K562 (cell line): ENCODE results near the gene PTPRE. TPM values are rescaled to one million over a fixed set of nuclear protein-coding genes. Genes with fewer than 3 reads are reported as not detected.

Experiments
- ATAC-seq: fragments of 200-7000 bp; cut with Tn5 transposase; 3 replicates; pipeline ENCODE4 v1.9.1; 2020; ENCODE audit warnings: moderate library complexity
- BruUV-seq: library from RNA; stranded (reverse); fragments of 400-500 nt; replicated peaks from 2 replicates; lab custom pipeline; 2021; lab: Mats Ljungman, UMichigan
- CTCF ChIA-PET: fragments of 300-600 bp; formaldehyde crosslinking; extraction: SDS; loops from one replicate; lab custom pipeline; 2021; ENCODE audit warnings: low intra/inter-chr PET ratio; lab: Yijun Ruan, JAX
- POLR2A ChIA-PET: fragments of 300-600, 350-650 bp; sonication (Branson Sonifier 250); formaldehyde crosslinking; extraction: SDS; loops from one replicate; lab custom pipeline; 2021; ENCODE audit warnings: antibody characterized with exemption, inconsistent platforms; lab: Yijun Ruan, JAX
- DNase-seq, 4 experiments: peaks; one replicate each; pipeline versions ENCODE4 v3.0.0 to v3.0.0-alpha.2; 2011 to 2018; ENCODE audit warnings: low spot score in 3 of 4, mixed read lengths in 3 of 4; ENCODE audit errors: extremely low read depth in 1 of 4
- FAIRE-seq: peaks from 2 replicates; lab custom pipeline; 2011; peaks lifted over from hg19 to GRCh38; lab: Jason Lieb, UNC
- H2AFZ ChIP-seq: 2 replicates; pipeline ENCODE4 v1.6.0; 2011; ENCODE audit warnings: low read depth, low read length, control low read depth, inconsistent platforms
- H3K27ac ChIP-seq: fragments of 200-600 bp; 3 replicates; pipeline ENCODE4 v1.8.0; 2011; ENCODE audit warnings: low read depth, mild to moderate bottlenecking, control low read depth, inconsistent platforms, low read length, moderate library complexity, mixed read lengths; ENCODE audit errors: extremely low read depth
- H3K27me3 ChIP-seq, 2 experiments: fragments of 300-600 bp in 1 of 2; 2 replicates in 1 of 2; 3 replicates in 1 of 2; pipeline versions ENCODE4 v1.6.0 to v1.8.0; 2011; ENCODE audit warnings: inconsistent platforms in 2 of 2, low read length in 2 of 2, mild to moderate bottlenecking in 1 of 2, mixed read lengths in 1 of 2, moderate library complexity in 1 of 2; ENCODE audit not compliant: control insufficient read depth in 2 of 2, insufficient read depth in 2 of 2
- H3K36me3 ChIP-seq: fragments of 300-600 bp; 3 replicates; pipeline ENCODE4 v1.8.0; 2011; ENCODE audit warnings: mild to moderate bottlenecking, low read length, inconsistent platforms; ENCODE audit not compliant: control insufficient read depth, insufficient read depth
- H3K4me1 ChIP-seq, 2 experiments: fragments of 200-600 bp in 1 of 2; replicated peaks in 1 of 2; 2 replicates in 1 of 2; 3 replicates in 1 of 2; pipeline versions ENCODE4 v1.5.1 to v1.8.0; 2011; ENCODE audit warnings: inconsistent platforms in 2 of 2, low read length in 2 of 2, mild to moderate bottlenecking in 1 of 2, mixed read lengths in 1 of 2, moderate library complexity in 1 of 2; ENCODE audit not compliant: control insufficient read depth in 2 of 2, insufficient read depth in 2 of 2
- H3K4me2 ChIP-seq: 2 replicates; pipeline ENCODE4 v1.6.1; 2011; ENCODE audit warnings: low read length, control low read depth, inconsistent platforms, mixed read lengths; ENCODE audit not compliant: insufficient read depth
- H3K4me3 ChIP-seq: fragments of 200-600 bp; sonication (generic), shearing (Covaris generic); 2 replicates; pipeline ENCODE4 v1.5.1; 2016; ENCODE audit warnings: control low read depth, inconsistent platforms
- H3K79me2 ChIP-seq: fragments of 200-600 bp; 3 replicates; pipeline ENCODE4 v1.8.0; 2011; ENCODE audit warnings: low read length, inconsistent platforms; ENCODE audit not compliant: control insufficient read depth, insufficient read depth
- H3K9ac ChIP-seq, 2 experiments: 2 replicates each; pipeline versions ENCODE4 v1.6.0 to v1.6.1; 2011; ENCODE audit warnings: low read depth in 2 of 2, low read length in 2 of 2, control low read depth in 1 of 2, inconsistent platforms in 1 of 2, mild to moderate bottlenecking in 1 of 2, mixed read lengths in 1 of 2; ENCODE audit not compliant: insufficient read depth in 1 of 2
- H3K9me1 ChIP-seq: one replicate; pipeline ENCODE4 v1.6.0; 2011; ENCODE audit warnings: inconsistent platforms, mild to moderate bottlenecking, low read length, moderate library complexity; ENCODE audit not compliant: control insufficient read depth, insufficient read depth
- H3K9me3 ChIP-seq: replicated peaks from 2 replicates; pipeline ENCODE4 v1.5.1; 2011; ENCODE audit warnings: low read depth, low read length, inconsistent platforms; ENCODE audit not compliant: control insufficient read depth, insufficient read depth
- H4K20me1 ChIP-seq: replicated peaks from 2 replicates; pipeline ENCODE4 v1.6.1; 2011; ENCODE audit warnings: low read length, inconsistent platforms, mixed read lengths; ENCODE audit not compliant: control insufficient read depth, insufficient read depth
- BCLAF1 ChIP-seq, 2 experiments: fragments of 450-650 bp in 1 of 2; IDR thresholded peaks; 2 replicates each; pipeline ENCODE4 v1.6.1; 2011 to 2017; ENCODE audit warnings: low read depth in 2 of 2, antibody characterized with exemption in 1 of 2, borderline replicate concordance in 1 of 2, low read length in 1 of 2, mild to moderate bottlenecking in 1 of 2, mixed read lengths in 1 of 2; ENCODE audit not compliant: control insufficient read depth in 1 of 2
- GTF2A2 ChIP-seq: IDR thresholded peaks from 2 replicates; pipeline ENCODE4 v1.6.1; 2016; ENCODE audit warnings: mild to moderate bottlenecking, missing genetic modification characterization, missing compliant biosample characterization
- MEIS2 ChIP-seq: fragments of 450-650 bp; IDR thresholded peaks from 2 replicates; pipeline ENCODE4 v1.6.1; 2014; ENCODE audit warnings: mild to moderate bottlenecking; ENCODE audit not compliant: partially characterized antibody
- PRDM10 ChIP-seq: fragments of 450-650 bp; IDR thresholded peaks from 2 replicates; pipeline ENCODE4 v1.6.1; 2018; ENCODE audit not compliant: partially characterized antibody
- SNIP1 ChIP-seq: fragments of 450-650 bp; IDR thresholded peaks from 2 replicates; pipeline ENCODE4 v1.7.1; 2017; ENCODE audit warnings: low read depth, mild to moderate bottlenecking
- TAF9B ChIP-seq: fragments of 450-650 bp; IDR thresholded peaks from 2 replicates; pipeline ENCODE4 v1.6.1; 2018; ENCODE audit warnings: mild to moderate bottlenecking; ENCODE audit not compliant: partially characterized antibody
- ZFP1 ChIP-seq: fragments of 450-650 bp; formaldehyde crosslinking; IDR thresholded peaks from 2 replicates; pipeline ENCODE4 v1.4.0; 2020; ENCODE audit warnings: mild to moderate bottlenecking, mixed read lengths
- WGBS: fragments of 100-300 bp; shearing (Covaris generic); methylation state at CpG from one replicate; pipeline ENCODE4 v1.1.6; 2016; ENCODE audit warnings: low coverage, mixed read lengths; ENCODE audit not compliant: insufficient coverage; ENCODE audit errors: missing lambda C conversion rate; 5-methylcytosine and 5-hydroxymethylcytosine counted together
- in situ Hi-C: fragments of 300-500 bp; cut with MboI; formaldehyde crosslinking; loops from 4 replicates; pipeline ENCODE4 v1.15.0; 2018; ENCODE audit warnings: inconsistent platforms, mixed read lengths
- intact Hi-C: fragments of 100-400 bp; cut with micrococcal nuclease; formaldehyde crosslinking; loops from 2 replicates; pipeline ENCODE4 v1.14.2; 2022
- polyA plus RNA-seq, 8 experiments: library from polyadenylated mRNA; depleted of rRNA in 4 of 8; stranded (reverse) in 5 of 8; unstranded in 3 of 8; fragments of >200 nt; fragmentation: Nextera tagmentation in 2 of 8; fragmentation: Illumina TruSeq in 1 of 8; extraction: Ambion mirVana in 2 of 8; extraction: Trizol in 1 of 8; gene quantifications; 2 replicates each; pipeline versions ENCODE4 v1.2.1 to v1.2.3, GENCODE V29; 2011 to 2014; ENCODE audit warnings: inconsistent platforms in 1 of 8, missing spikeins in 1 of 8
- total RNA-seq, 7 experiments: library from RNA; depleted of rRNA in 6 of 7; stranded (reverse); fragments of >200 nt in 6 of 7; fragmentation: Illumina TruSeq in 2 of 7; extraction: Trizol in 2 of 7; gene quantifications; 2 replicates each; pipeline versions ENCODE4 v1.2.1 to v1.2.3, GENCODE V29; 2011 to 2021; ENCODE audit warnings: low replicate concordance in 1 of 7

Gene PTPRE
- total and polyA plus RNA-seq, 9 of the 15 experiments (the other 6 are each of a cell fraction or from before 2014, with no cell fraction given) = 0.01 to 0.13 (median 0.04) TPM; not detected in 4

GRCh38 chr10:127923646-127924045, 16.7 kb downstream of the PTPRE start:
- in situ Hi-C loops = no loop called here
- H2AFZ ChIP-seq = no peak overlapping the region
- H3K4me2 ChIP-seq = no peak overlapping the region

GRCh38 chr10:127925471-127926207, 18.7 kb downstream of the PTPRE start:
- H3K9me1 ChIP-seq = no peaks in the 10 kb centered on the region
- no TSS peak for BruUV-seq
- DNase-seq = no peak
- CTCF ChIA-PET = no interaction called here
- H3K27me3 ChIP-seq = no peaks in the 10 kb centered on the region; a peak in 1 of 5 replicates
- H3K9ac ChIP-seq = no peak overlapping the region
- in situ Hi-C loops = no loop called here
- H2AFZ ChIP-seq = no peak overlapping the region
- intact Hi-C loops = no loop called here
- no peaks in the 10 kb centered on the region for H3K9me3 ChIP-seq
- no peak for ATAC-seq
- no peaks in the 10 kb centered on the region for H3K36me3 ChIP-seq
- FAIRE-seq = no peak
- no peaks in the 10 kb centered on the region for H3K79me2 ChIP-seq
- no peak overlapping the region for H3K4me3 ChIP-seq
- H4K20me1 ChIP-seq = no peaks in the 10 kb centered on the region
- no peaks in the 10 kb centered on the region for H3K4me1 ChIP-seq
- POLR2A ChIA-PET = interaction anchor here (1.4 kb wide), 1 partner anchor 11 kb away, joined by 3 read pairs; no protein-coding TSS in a partner anchor
- no peak overlapping the region for H3K27ac ChIP-seq
- 0% methylated on average over 6 of the region's 6 CpGs for WGBS
- H3K4me2 ChIP-seq = no peak overlapping the region
- TF ChIP-seq PRDM10 (no peak), TAF9B (no peak), GTF2A2 (no peak), BCLAF1 (IDR thresholded peaks at IDR 0.05; ENCODE audit: borderline replicate concordance in 1 of 2, control insufficient read depth in 1 of 2, low read depth in 2 of 2, low read length in 1 of 2) (no peak), MEIS2 (no peak)

More at GRCh38 chr10:127923646-127924045, 16.7 kb downstream of the PTPRE start:
- ATAC-seq (no peak), DNase-seq (no peak), FAIRE-seq (no peak)
- H3K27ac ChIP-seq = no peak overlapping the region
- intact Hi-C loops = no loop called here
- H3K4me3 ChIP-seq = no peak overlapping the region
- no peaks in the 10 kb centered on the region for H3K4me1 ChIP-seq
- no peaks in the 10 kb centered on the region for H3K79me2 ChIP-seq
- BruUV-seq = no TSS peak
- no peaks in the 10 kb centered on the region for H4K20me1 ChIP-seq
- no peaks in the 10 kb centered on the region for H3K9me1 ChIP-seq
- H3K27me3 ChIP-seq = no peaks in the 10 kb centered on the region; a peak in 1 of 5 replicates
- 0% methylated on average over 1 of the region's 1 CpG for WGBS
- CTCF ChIA-PET = no interaction called here
- TF ChIP-seq SNIP1 (no peak), ZFP1 (CRISPR knock-in tag) (no peak)
- no peaks in the 10 kb centered on the region for H3K9me3 ChIP-seq
- POLR2A ChIA-PET = no interaction called here
- H3K9ac ChIP-seq = no peak overlapping the region
- no peaks in the 10 kb centered on the region for H3K36me3 ChIP-seq
